Measurements from ENCODE around the gene HSDL1. TPM values are rescaled to one million over a fixed set of nuclear protein-coding genes. Genes with fewer than 3 reads are reported as not detected.
A peak's percentile ranks its signal among the peaks of the same experiment; 100 is the strongest.

The HSDL1 gene
- total and polyA plus RNA-seq, 10 of the 15 experiments (the other 5 are each of a cell fraction or from before 2014, with no cell fraction given) = 2.0 to 13.4 (median 5.6) TPM

DNA sequence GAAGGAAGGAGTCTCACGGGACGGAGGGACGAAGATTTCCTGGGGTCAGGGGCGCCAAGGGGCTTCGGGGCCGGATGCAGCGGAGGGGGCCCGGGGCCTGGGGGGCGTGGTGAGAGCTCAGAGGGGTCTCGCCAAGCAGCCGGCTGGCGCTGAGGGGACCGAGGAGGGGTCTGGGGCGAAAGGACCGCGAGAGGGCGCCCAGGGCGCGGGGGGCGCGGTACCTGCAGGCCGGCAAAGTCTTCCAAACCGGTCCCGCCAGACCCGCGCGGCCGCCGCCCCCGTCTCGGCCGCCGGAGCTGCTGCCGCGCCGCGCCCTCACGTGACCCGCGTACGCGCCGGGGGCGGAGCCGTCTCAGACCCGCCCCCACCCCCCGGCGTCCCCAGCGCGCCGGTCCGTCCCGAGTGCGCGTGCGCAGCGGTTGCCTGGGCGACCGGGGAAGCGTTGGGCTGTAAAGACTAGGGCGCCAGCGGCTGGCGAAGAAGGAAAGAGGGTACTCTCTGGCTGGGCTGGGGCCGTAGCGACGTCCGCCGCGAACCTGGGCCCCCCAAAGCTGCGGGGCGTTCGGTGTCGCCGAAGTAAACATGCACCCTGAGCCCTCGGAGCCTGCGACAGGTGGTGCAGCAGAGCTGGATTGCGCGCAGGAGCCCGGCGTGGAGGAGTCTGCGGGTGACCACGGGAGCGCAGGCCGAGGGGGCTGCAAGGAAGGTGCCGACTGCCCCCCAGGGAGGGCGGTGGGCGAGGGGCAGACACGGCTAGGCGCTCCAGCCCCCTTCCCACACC is at the start of gene HSDL1, which contains the start of gene DNAAF1 (continued):
- no peak for TF ChIP-seq MEF2A (IDR thresholded peaks at IDR 0.05; ENCODE audit: insufficient read depth, low read depth, low read length)
- no peak for TF ChIP-seq PAX8 (IDR thresholded peaks at IDR 0.05)
- TF ChIP-seq SREBF1 (IDR thresholded peaks at IDR 0.05; ENCODE audit: low read length) = no peak
- no peak for TF ChIP-seq BCL11A (IDR thresholded peaks at IDR 0.05; ENCODE audit: low read depth, low read length)
- TF ChIP-seq, protein P1, sequence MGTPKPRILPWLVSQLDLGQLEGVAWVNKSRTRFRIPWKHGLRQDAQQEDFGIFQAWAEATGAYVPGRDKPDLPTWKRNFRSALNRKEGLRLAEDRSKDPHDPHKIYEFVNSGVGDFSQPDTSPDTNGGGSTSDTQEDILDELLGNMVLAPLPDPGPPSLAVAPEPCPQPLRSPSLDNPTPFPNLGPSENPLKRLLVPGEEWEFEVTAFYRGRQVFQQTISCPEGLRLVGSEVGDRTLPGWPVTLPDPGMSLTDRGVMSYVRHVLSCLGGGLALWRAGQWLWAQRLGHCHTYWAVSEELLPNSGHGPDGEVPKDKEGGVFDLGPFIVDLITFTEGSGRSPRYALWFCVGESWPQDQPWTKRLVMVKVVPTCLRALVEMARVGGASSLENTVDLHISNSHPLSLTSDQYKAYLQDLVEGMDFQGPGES (IDR thresholded peaks at IDR 0.05) = no peak
- TF ChIP-seq, protein P2, sequence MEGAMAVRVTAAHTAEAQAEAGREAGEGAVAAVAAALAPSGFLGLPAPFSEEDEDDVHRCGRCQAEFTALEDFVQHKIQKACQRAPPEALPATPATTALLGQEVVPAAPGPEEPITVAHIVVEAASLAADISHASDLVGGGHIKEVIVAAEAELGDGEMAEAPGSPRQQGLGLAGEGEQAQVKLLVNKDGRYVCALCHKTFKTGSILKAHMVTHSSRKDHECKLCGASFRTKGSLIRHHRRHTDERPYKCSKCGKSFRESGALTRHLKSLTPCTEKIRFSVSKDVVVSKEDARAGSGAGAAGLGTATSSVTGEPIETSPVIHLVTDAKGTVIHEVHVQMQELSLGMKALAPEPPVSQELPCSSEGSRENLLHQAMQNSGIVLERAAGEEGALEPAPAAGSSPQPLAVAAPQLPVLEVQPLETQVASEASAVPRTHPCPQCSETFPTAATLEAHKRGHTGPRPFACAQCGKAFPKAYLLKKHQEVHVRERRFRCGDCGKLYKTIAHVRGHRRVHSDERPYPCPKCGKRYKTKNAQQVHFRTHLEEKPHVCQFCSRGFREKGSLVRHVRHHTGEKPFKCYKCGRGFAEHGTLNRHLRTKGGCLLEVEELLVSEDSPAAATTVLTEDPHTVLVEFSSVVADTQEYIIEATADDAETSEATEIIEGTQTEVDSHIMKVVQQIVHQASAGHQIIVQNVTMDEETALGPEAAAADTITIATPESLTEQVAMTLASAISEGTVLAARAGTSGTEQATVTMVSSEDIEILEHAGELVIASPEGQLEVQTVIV (IDR thresholded peaks at IDR 0.05; ENCODE audit: borderline replicate concordance, partially characterized antibody) = no peak
- TF ChIP-seq NBN (IDR thresholded peaks at IDR 0.05) = no peak
- TF ChIP-seq TCF12 (IDR thresholded peaks at IDR 0.05; ENCODE audit: low read depth, low read length) = no peak
- no peak for TF ChIP-seq SUZ12 (IDR thresholded peaks at IDR 0.05; ENCODE audit: unreplicated experiment)
- peak; percentile 83 for TF ChIP-seq LARP7 (IDR thresholded peaks at IDR 0.05)
- TF ChIP-seq KLF5 (IDR thresholded peaks at IDR 0.05; ENCODE audit: partially characterized antibody) = peak; percentile 57
- no peak for TF ChIP-seq ZNF24 (IDR thresholded peaks at IDR 0.05)
- no peak for TF ChIP-seq WRNIP1 (IDR thresholded peaks at IDR 0.05; ENCODE audit: borderline replicate concordance, low read depth, low read length)
